Small intestine (tissue), 7 donors: ENCODE data around the gene MEI1. TPM values are rescaled to one million over a fixed set of nuclear protein-coding genes. Genes with fewer than 3 reads are reported as not detected.
"Not testable (repeated sequence)": the region's sequence is repeated elsewhere in the genome, so short reads cannot be mapped to it uniquely, and the experiment has no call there.

Experiments
- DNase-seq, 2 donors: peaks; one replicate each; pipeline versions ENCODE4 v3.0.0 to v3.0.0-alpha.2; 2013
- FAIRE-seq: peaks from 2 replicates; lab custom pipeline; 2012; peaks lifted over from hg19 to GRCh38; lab: Jason Lieb, UNC
- H3K27ac ChIP-seq, 3 donors: one replicate each; pipeline ENCODE4 v1.5.1; 2013; ENCODE audit warnings: low read length in 2 of 3, mild to moderate bottlenecking in 2 of 3, control low read depth in 1 of 3, inconsistent platforms in 1 of 3, low read depth in 1 of 3, moderate library complexity in 1 of 3
- H3K27me3 ChIP-seq, 3 donors: one replicate each; pipeline ENCODE4 v1.6.1; 2013; ENCODE audit warnings: low read length in 3 of 3, inconsistent platforms in 1 of 3; ENCODE audit not compliant: control insufficient read depth in 3 of 3, insufficient read depth in 3 of 3
- H3K36me3 ChIP-seq, 3 donors: one replicate each; pipeline ENCODE4 v1.6.1; 2013; ENCODE audit warnings: low read length in 3 of 3, inconsistent platforms in 1 of 3, low read depth in 1 of 3, mild to moderate bottlenecking in 1 of 3, moderate library complexity in 1 of 3; ENCODE audit not compliant: control insufficient read depth in 3 of 3, insufficient read depth in 2 of 3
- H3K4me1 ChIP-seq, 3 donors: one replicate each; pipeline ENCODE4 v1.6.1; 2013; ENCODE audit warnings: low read length in 2 of 3, inconsistent platforms in 1 of 3, low read depth in 1 of 3, mild to moderate bottlenecking in 1 of 3, moderate library complexity in 1 of 3; ENCODE audit not compliant: control insufficient read depth in 3 of 3, insufficient read depth in 2 of 3
- H3K4me3 ChIP-seq, 3 donors: one replicate each; pipeline ENCODE4 v1.5.1; 2013; ENCODE audit warnings: low read length in 3 of 3, control low read depth in 1 of 3, inconsistent platforms in 1 of 3, low read depth in 1 of 3, mild to moderate bottlenecking in 1 of 3, moderate library complexity in 1 of 3
- H3K9me3 ChIP-seq, 2 donors: one replicate each; pipeline ENCODE4 v1.6.1; 2013; ENCODE audit warnings: low read depth in 1 of 2, low read length in 1 of 2; ENCODE audit not compliant: control insufficient read depth in 2 of 2, insufficient read depth in 1 of 2
- WGBS, 3 donors: extraction: QIAGEN DNeasy Blood & Tissue Kit; methylation state at CpG; one replicate each; pipeline ENCODE4 v1.1.7; 2013; 5-methylcytosine and 5-hydroxymethylcytosine counted together
- polyA plus RNA-seq, 4 donors: library from polyadenylated mRNA; stranded (reverse) in 3 of 4; unstranded in 1 of 4; fragments of 200-250 nt in 3 of 4; fragments of 120-200 nt in 1 of 4; gene quantifications; one replicate each; pipeline versions ENCODE4 v1.2.1 to v1.2.3, GENCODE V29; 2013
- donor health status: healthy with polysubstance abuse.
- donor health status: control.
- donor health status: control.
- donor health status: Bipolar disorder and iron deficiency.
- donor health status: healthy.

MEI1 gene
- polyA plus RNA-seq, 4 donors = 1.1 to 16.8 (median 4.2) TPM

DNA sequence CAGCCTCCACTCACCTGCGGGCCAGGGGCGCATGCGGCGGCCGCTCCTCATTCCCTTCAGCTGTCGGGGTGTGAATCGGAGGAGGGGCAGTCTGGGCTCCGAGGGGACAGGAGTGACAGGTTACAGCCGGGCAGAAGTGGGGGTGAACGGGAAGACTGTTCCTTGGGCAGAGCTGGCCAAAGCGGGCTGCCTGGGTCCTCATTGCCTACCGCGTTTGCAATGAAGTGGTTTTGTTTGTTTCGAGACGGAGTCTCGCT is 733 bp downstream of the MEI1 start:
- Histone ChIP-seq H3K4me1 (peaks cover 0 to 20% (median 2%) of the 10 kb centered on the region in 3 donors), H3K4me3 (no peak overlapping the region), H3K9me3 (peaks cover 0 to 4% of the 10 kb centered on the region in 2 donors), H3K27ac (no peak overlapping the region), H3K27me3 (peaks cover 0 to 9% (median 0%) of the 10 kb centered on the region in 3 donors), H3K36me3 (no peaks in the 10 kb centered on the region)
- DNase-seq (no peak), FAIRE-seq (no peak)
- WGBS, 3 donors = 95 to 97% (median 97%) methylated on average over 16 of the region's 16 CpGs

DNA sequence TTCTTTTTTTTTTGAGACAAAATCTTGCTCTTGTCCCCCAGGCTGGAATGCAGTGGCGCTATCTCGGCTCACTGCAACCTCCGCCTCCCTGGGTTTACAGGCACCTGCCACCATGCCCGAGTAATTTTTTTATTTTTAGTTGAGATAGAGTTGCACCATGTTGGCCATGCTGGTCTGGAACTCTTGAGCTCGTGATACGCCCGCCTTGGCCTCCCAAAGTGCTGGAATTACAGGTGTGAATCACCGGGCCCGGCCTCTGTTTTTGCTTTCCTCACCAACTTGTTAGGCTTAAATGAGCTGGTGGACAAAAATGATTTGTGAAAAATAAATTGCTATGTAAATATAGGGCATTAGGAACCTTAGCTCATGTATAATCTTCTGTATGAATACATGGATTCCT is 3.5 kb downstream of the MEI1 start:
- Histone ChIP-seq H3K36me3 (no peaks in the 10 kb centered on the region), H3K4me1 (peaks cover 0 to 5% (median 0%) of the 10 kb centered on the region in 3 donors), H3K27ac (no peak overlapping the region), H3K4me3 (no peak overlapping the region), H3K27me3 (peaks cover 0 to 9% (median 0%) of the 10 kb centered on the region in 3 donors), H3K9me3 (peaks cover 0 to 4% of the 10 kb centered on the region in 2 donors)
- no peak for FAIRE-seq
- no peak for DNase-seq
- 90 to 93% (median 90%) methylated on average over 9 of the region's 9 CpGs for WGBS, 3 donors

DNA sequence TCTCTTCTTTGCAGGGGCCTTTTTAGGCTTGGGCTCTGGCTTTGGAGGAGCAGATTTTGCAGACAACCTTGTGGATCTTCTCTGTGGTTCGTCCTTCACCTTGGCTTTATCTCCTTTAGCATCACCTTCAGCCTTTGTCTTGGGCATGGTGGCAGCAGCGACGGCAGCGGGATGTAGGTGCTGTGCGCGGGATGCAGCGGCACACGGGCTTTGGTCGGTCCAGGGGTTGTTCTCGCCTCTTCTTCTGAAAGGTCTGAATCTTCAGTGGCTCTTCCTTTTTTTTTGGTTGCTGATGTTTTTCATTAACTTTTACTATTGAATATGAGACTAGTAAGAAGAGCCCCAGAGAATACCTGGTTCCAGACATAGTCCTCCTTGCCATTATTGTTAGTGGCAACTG is 10.0 kb downstream of the MEI1 start:
- H3K4me1 ChIP-seq = no peaks in the 10 kb centered on the region
- H3K9me3 ChIP-seq = no peaks in the 10 kb centered on the region
- no peak for FAIRE-seq
- no peaks in the 10 kb centered on the region for H3K36me3 ChIP-seq
- DNase-seq = no peak
- no peak overlapping the region for H3K4me3 ChIP-seq
- H3K27me3 ChIP-seq = no peaks in the 10 kb centered on the region
- no peak overlapping the region for H3K27ac ChIP-seq
- WGBS, 3 donors = 90 to 92% (median 91%) methylated on average over 10 of the region's 10 CpGs

DNA sequence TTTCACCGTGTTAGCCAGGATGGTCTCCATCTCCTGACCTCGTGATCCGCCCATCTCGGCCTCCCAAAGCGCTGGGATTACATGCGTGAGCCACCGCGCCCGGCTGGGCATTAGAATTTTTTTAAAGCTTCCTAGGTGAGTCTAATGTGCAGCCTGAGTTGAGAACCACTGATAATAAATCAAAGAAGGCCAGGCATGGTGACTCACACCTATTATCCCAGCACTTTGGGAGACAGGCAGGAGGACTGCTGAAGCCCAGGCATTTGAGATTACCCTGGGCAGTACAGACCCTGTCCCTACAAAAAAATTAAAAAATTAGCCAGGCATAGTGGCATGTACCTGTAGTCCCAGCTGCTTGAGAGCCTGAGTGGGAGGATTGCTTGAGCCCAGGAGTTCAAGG is 13.7 kb downstream of the MEI1 start:
- Histone ChIP-seq H3K4me3 (no peak overlapping the region), H3K36me3 (no peaks in the 10 kb centered on the region), H3K4me1 (no peaks in the 10 kb centered on the region), H3K9me3 (no peaks in the 10 kb centered on the region), H3K27me3 (no peaks in the 10 kb centered on the region), H3K27ac (no peak overlapping the region)
- FAIRE-seq (no peak), DNase-seq (no peak)
- 70 to 88% (median 85%) methylated on average over 9 of the region's 9 CpGs for WGBS, 3 donors

DNA sequence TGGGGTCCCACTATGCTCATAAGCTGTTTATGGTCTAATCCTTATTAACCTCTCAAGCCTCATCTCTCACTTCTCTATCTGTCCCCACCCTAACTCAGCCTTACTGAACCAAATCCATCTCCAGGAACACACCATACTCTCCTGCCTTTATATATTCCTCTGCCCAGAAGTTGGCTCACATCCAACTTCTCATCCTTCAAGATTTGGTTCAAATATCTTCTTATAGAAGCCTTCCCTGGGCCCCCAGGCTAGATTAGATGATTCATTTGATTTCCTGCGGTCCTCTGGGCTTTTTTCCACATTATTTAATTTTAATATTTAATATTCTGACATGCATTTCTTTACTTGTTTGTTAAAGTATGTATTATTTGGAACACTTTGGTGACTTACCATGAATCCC is 23.2 kb downstream of the MEI1 start:
- Histone ChIP-seq H3K4me1 (no peaks in the 10 kb centered on the region), H3K27ac (no peak overlapping the region)

DNA sequence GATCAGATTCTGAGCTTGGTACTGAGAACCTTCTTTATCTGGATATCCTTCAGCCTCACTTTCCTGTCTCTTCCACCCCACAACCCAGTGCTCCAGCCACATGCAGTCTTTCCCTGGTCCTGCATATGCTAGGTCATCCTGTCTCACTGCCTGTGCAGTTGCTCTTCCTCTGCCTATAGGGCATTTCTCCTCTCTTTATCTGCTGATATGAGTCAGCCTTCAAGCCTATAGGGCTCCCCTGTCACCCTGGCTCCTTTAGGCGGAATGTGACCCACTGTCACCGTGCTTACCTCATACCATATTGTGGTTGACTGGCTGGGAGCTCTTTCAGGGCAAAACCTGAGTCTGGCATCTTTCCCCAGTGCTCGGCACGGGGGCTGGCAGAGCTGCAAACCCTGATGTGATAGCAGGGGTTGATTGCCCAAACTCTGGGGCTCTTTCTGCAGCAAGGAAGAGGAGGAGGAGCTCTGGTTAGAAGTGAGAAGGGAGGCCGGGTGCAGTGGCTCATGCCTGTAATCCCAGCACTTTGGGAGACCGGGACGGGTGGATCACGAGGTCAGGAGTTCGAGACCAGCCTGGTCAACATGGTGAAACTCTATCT is 26.3 kb downstream of the MEI1 start:
- Histone ChIP-seq H3K36me3 (no peaks in the 10 kb centered on the region), H3K27me3 (no peaks in the 10 kb centered on the region), H3K27ac (no peak overlapping the region), H3K4me1 (no peaks in the 10 kb centered on the region), H3K4me3 (no peak overlapping the region), H3K9me3 (no peaks in the 10 kb centered on the region)
- no peak for FAIRE-seq
- WGBS, 3 donors = 79 to 83% (median 80%) methylated on average over 9 of the region's 9 CpGs
- DNase-seq = no peak

More for the DNA sequence above, 23.2 kb downstream of the MEI1 start:
- Histone ChIP-seq H3K9me3 (no peaks in the 10 kb centered on the region), H3K36me3 (no peaks in the 10 kb centered on the region), H3K27me3 (no peaks in the 10 kb centered on the region), H3K4me3 (no peak overlapping the region)
- FAIRE-seq = no peak
- no peak for DNase-seq
- WGBS, 3 donors = 79 to 94% (median 87%) methylated on average over 1 of the region's 1 CpG

DNA sequence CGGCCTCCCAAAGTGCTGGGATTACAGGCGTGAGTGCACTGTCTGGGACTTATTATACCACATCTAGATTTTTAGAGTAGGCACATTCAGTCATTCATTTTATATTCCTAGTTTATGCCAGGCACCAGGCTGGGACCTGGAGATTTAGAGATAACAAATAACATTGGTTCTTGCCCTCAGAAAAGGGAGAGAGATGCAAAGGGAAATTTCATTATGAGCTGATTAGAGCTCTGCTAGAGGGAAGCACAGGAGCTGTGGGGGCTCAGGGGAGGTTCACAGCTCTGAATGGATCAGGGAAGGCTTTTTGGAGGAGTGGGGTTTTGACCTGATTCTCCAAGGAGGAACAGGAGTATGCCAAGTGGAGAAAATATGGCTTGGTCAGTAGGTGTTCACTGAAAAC is 32.3 kb downstream of the MEI1 start:
- Histone ChIP-seq H3K9me3 (no peaks in the 10 kb centered on the region), H3K4me1 (no peaks in the 10 kb centered on the region), H3K36me3 (no peaks in the 10 kb centered on the region), H3K4me3 (no peak overlapping the region), H3K27ac (no peak overlapping the region), H3K27me3 (no peaks in the 10 kb centered on the region)
- DNase-seq (no peak), FAIRE-seq (no peak)
- 85 to 100% (median 90%) methylated on average over 2 of the region's 2 CpGs for whole genome bisulfite sequencing, 3 donors

DNA sequence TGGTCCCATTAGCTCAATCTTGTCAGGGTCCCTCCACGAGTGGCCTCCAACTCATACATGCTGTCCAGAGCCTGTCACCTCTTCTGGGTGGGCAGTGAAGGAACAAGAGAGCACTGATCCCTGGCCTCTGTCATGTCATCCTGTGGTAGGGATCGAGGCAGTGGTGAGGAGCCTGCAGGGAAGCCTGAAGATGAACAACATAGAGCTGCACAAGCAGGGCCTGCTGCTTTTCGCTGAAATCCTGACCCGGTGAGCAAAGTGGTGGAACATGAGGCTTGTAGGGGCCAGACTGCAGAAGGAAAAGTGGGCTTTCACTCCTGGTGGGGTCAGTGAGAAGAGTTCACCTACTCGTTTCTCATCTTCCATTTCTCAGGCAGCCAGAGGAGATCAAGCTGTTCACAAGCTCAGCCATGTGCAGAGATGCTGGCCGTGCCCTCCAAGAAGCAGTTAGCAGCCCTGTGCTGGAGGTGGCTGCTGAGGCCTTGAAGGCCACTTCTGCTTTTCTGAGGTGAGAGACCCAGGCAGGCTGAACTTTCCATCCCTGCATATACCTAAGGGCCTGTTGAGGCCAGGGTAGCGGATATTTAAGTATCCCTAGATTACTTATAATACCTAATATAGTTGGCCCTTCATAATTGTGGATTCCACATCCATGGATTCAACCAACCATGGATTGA is 32.9 kb downstream of the MEI1 start:
- 87 to 95% (median 87%) methylated on average over 7 of the region's 7 CpGs for WGBS, 3 donors

DNA sequence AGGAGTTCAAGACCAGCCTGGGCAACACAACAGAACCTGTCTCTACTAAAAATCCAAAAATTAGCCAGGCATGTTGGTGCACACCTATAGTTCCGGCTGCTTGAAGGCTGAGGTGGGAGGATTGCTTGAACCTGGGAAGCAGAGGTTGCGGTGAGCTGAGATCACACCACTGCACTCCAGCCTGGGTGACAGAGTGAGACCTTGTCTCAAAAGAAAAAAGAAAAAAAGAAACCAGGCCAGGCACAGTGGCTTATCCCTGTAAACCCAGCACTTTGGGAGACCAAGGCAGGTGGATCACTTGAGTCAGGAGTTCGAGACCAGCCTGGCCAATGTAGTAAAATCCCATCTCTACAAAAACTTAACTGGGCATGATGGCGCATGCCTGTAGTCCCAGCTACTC is 33.9 kb downstream of the MEI1 start:
- 85 to 97% (median 96%) methylated on average over 4 of the region's 4 CpGs for WGBS, 3 donors
- H3K4me1 ChIP-seq, H3K27me3 ChIP-seq, H3K36me3 ChIP-seq, FAIRE-seq, H3K4me3 ChIP-seq, DNase-seq, H3K27ac ChIP-seq, H3K9me3 ChIP-seq: not testable (repeated sequence)

More for the DNA sequence above, 32.9 kb downstream of the MEI1 start:
- Histone ChIP-seq H3K36me3 (no peaks in the 10 kb centered on the region), H3K4me3 (no peak overlapping the region), H3K27ac (no peak overlapping the region), H3K27me3 (no peaks in the 10 kb centered on the region), H3K9me3 (no peaks in the 10 kb centered on the region), H3K4me1 (no peaks in the 10 kb centered on the region)
- no peak for FAIRE-seq
- DNase-seq = no peak
